B cell (primary cell): ENCODE data around the gene PPP1R9A.

Experiments used
- CTCF ChIP-seq: fragments of 200-600 bp; IDR thresholded peaks from one replicate; pipeline ENCODE4 v1.8.0; 2022; ENCODE audit warnings: antibody characterized with exemption, mild to moderate bottlenecking
- EZH2 ChIP-seq: IDR thresholded peaks from 2 replicates; pipeline ENCODE4 v1.6.1; 2012; ENCODE audit warnings: borderline replicate concordance, low read depth, mild to moderate bottlenecking, moderate library complexity, low read length; ENCODE audit not compliant: insufficient read depth, poor library complexity, severe bottlenecking

- no peak for TF ChIP-seq CTCF
- no peak for TF ChIP-seq EZH2
Measured at GRCh38 chr7:94897541-94897940, 9.9 kb upstream of the PPP1R9A start.
